ENCODE data around the gene BTBD2. TPM values are rescaled to one million over a fixed set of nuclear protein-coding genes. Genes with fewer than 3 reads are reported as not detected.

The BTBD2 gene
- total RNA-seq, 1 experiment from 2014 or later = 110 TPM

- Histone ChIP-seq H3K18ac (ENCODE audit: insufficient read length, low read depth, low read length) (no peak overlapping the region), H4K8ac (replicated peaks; ENCODE audit: insufficient read length, low read depth, low read length) (no peak overlapping the region), H2AFZ (ENCODE audit: low read length) (no peak overlapping the region), H4K20me1 (ENCODE audit: control insufficient read depth, insufficient read depth, insufficient read length) (no peaks in the 10 kb centered on the region), H2BK5ac (ENCODE audit: insufficient read length, low read length) (no peak overlapping the region), H3T11ph (ENCODE audit: low read length) (no peak overlapping the region), H3K14ac (ENCODE audit: insufficient read depth, low read length) (no peak overlapping the region), H4K5ac (ENCODE audit: insufficient read length, low read depth, low read length) (no peak overlapping the region), H3K23ac (ENCODE audit: insufficient read length, low read depth, low read length) (no peak overlapping the region), H3K27ac (ENCODE audit: insufficient read length, low read depth, low read length) (no peak overlapping the region), H3K9ac (ENCODE audit: extremely low read depth, insufficient read length, low read length) (no peak overlapping the region), H3K79me2 (ENCODE audit: insufficient read depth, low read length) (no peaks in the 10 kb centered on the region), H3K4ac (ENCODE audit: low read depth, low read length) (no peak overlapping the region), H3K4me1 (ENCODE audit: insufficient read depth, low read length) (no peaks in the 10 kb centered on the region), H2BK20ac (ENCODE audit: low read depth, low read length, poor library complexity, severe bottlenecking) (no peak overlapping the region), H2BK12ac (ENCODE audit: insufficient read length, low read depth, low read length) (no peak overlapping the region), H3K9me3 (ENCODE audit: control insufficient read depth, low read depth, low read length) (no peaks in the 10 kb centered on the region), H3K27me3 (ENCODE audit: insufficient read depth, low read length) (no peaks in the 10 kb centered on the region), H2BK120ac (ENCODE audit: low read depth, low read length, poor library complexity, severe bottlenecking) (no peak overlapping the region), H2BK15ac (ENCODE audit: low read depth, low read length) (no peak overlapping the region), H2AK5ac (ENCODE audit: insufficient read length, low read length) (no peak overlapping the region), H3K23me2 (ENCODE audit: insufficient read length, low read depth, low read length, poor library complexity, severe bottlenecking) (no peaks in the 10 kb centered on the region), H3K4me2 (ENCODE audit: insufficient read depth, insufficient read length, low read length) (no peak overlapping the region), H4K91ac (ENCODE audit: insufficient read length, low read depth, low read length) (no peak overlapping the region), H3K79me1 (ENCODE audit: insufficient read depth, low read depth, low read length, poor library complexity, severe bottlenecking) (no peaks in the 10 kb centered on the region), H3K56ac (ENCODE audit: insufficient read length, low read depth, low read length) (no peak overlapping the region)
- peaks cover 13% of the 10 kb centered on the region in 2 experiments for H3K9me3 Mint-ChIP-seq
- no peak overlapping the region for H3K27ac Mint-ChIP-seq
- peaks cover 6 to 10% (median 10%) of the 10 kb centered on the region in 3 experiments; a peak in 6 of 7 replicates for H3K36me3 Mint-ChIP-seq (ENCODE audit: insufficient read depth in 1 of 3, low read depth in 3 of 3)
- H3K27me3 Mint-ChIP-seq (ENCODE audit: low read depth) = peaks cover 18% of the 10 kb centered on the region
- peaks cover 5 to 9% of the 10 kb centered on the region in 2 experiments for H3K4me1 Mint-ChIP-seq
- H3K4me3 Mint-ChIP-seq = no peak overlapping the region; a peak in 1 of 5 replicates
- no peak for DNase-seq
- no CpG with 5 or more reads among the region's 3 CpGs for WGBS (ENCODE audit: extremely low coverage, insufficient read length, low lambda C conversion rate)
- TF ChIP-seq, protein P1, sequence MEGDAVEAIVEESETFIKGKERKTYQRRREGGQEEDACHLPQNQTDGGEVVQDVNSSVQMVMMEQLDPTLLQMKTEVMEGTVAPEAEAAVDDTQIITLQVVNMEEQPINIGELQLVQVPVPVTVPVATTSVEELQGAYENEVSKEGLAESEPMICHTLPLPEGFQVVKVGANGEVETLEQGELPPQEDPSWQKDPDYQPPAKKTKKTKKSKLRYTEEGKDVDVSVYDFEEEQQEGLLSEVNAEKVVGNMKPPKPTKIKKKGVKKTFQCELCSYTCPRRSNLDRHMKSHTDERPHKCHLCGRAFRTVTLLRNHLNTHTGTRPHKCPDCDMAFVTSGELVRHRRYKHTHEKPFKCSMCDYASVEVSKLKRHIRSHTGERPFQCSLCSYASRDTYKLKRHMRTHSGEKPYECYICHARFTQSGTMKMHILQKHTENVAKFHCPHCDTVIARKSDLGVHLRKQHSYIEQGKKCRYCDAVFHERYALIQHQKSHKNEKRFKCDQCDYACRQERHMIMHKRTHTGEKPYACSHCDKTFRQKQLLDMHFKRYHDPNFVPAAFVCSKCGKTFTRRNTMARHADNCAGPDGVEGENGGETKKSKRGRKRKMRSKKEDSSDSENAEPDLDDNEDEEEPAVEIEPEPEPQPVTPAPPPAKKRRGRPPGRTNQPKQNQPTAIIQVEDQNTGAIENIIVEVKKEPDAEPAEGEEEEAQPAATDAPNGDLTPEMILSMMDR (conservative IDR thresholded peaks at IDR 0.05) = no peak
These were observed 79.1 kb downstream of the BTBD2 start for GRCh38 chr19:1936430-1936829.
